Osteocyte (in vitro differentiated cells): ENCODE data around the gene TSFM. TPM values are rescaled to one million over a fixed set of nuclear protein-coding genes. Genes with fewer than 3 reads are reported as not detected.

ENCODE experiments used
- DNase-seq: peaks from one replicate; pipeline ENCODE4 v3.0.0; 2021; ENCODE audit warnings: mixed read lengths; ENCODE audit not compliant: unreplicated experiment; ENCODE audit errors: extremely low spot score
- H3K27ac Mint-ChIP-seq: one replicate; pipeline ENCODE4 v1.8.0; 2021; ENCODE audit warnings: mild to moderate bottlenecking, mixed read lengths; ENCODE audit not compliant: unreplicated experiment
- H3K27me3 Mint-ChIP-seq: one replicate; pipeline ENCODE4 v1.8.0; 2021; ENCODE audit warnings: mixed read lengths; ENCODE audit not compliant: unreplicated experiment
- H3K36me3 Mint-ChIP-seq: one replicate; pipeline ENCODE4 v1.8.0; 2021; ENCODE audit warnings: mixed read lengths; ENCODE audit not compliant: unreplicated experiment
- H3K4me1 Mint-ChIP-seq: one replicate; pipeline ENCODE4 v1.8.0; 2021; ENCODE audit warnings: mixed read lengths; ENCODE audit not compliant: unreplicated experiment
- H3K4me3 Mint-ChIP-seq: one replicate; pipeline ENCODE4 v1.8.0; 2021; ENCODE audit warnings: mild to moderate bottlenecking, moderate library complexity, mixed read lengths; ENCODE audit not compliant: unreplicated experiment
- H3K9me3 Mint-ChIP-seq: one replicate; pipeline ENCODE4 v1.8.0; 2021; ENCODE audit warnings: mixed read lengths; ENCODE audit not compliant: unreplicated experiment
- total RNA-seq: library from RNA; stranded (reverse); gene quantifications from 2 replicates; pipeline ENCODE4 v1.2.1, GENCODE V29; 2021
- TF ChIP-seq, protein P1 (sequence below): fragments of 200-600 bp; sonication (generic); IDR thresholded peaks from 2 replicates; pipeline ENCODE4 v1.5.0; 2021; ENCODE audit warnings: antibody characterized with exemption, mild to moderate bottlenecking, moderate library complexity

Gene TSFM
- total RNA-seq, 1 donor from 2014 or later = 28.5 TPM

DNA sequence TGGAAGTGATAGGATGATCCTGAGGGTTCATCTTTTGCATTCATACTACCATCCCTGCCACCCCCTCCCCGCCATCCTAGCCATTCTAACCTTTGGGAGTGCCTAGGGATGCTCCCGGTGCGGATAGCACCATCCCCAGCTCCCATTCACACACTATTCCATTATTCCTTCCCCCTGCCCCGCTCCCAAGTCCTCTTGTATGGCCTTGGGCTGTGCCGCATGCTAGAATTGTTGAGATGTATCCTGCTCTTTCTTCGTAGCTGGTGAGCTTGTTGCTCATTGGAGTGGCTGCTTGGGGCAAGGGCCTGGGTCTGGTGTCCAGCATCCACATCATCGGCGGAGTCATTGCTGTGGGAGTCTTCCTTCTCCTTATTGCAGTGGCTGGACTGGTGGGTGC lies 37.1 kb upstream of the TSFM start:
- no peak for DNase-seq
- peak overlapping the region; percentile 97 for H3K4me3 Mint-ChIP-seq
- no peaks in the 10 kb centered on the region for H3K9me3 Mint-ChIP-seq

DNA sequence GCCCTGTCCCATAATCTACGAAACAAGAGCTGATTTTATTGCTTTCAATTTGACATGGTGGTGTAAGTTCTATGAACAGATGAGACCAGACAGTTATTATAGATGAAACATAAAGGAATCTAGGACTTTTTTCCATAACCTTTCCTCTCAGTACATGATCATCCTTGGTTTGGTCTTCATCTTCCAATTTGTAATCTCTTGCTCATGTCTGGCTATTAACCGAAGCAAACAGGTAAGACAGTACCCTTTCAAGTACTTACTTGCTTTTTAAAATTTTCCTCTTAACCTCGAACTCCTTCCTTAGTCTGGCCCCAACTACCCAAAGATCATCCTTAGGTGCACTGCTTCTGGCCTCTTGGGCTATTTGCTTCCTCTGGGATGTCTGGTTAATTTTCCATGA lies 36.6 kb upstream of the TSFM start:
- peaks cover 28% of the 10 kb centered on the region for H3K36me3 Mint-ChIP-seq
- H3K4me1 Mint-ChIP-seq = peaks cover 24% of the 10 kb centered on the region
- TF ChIP-seq, protein P1, sequence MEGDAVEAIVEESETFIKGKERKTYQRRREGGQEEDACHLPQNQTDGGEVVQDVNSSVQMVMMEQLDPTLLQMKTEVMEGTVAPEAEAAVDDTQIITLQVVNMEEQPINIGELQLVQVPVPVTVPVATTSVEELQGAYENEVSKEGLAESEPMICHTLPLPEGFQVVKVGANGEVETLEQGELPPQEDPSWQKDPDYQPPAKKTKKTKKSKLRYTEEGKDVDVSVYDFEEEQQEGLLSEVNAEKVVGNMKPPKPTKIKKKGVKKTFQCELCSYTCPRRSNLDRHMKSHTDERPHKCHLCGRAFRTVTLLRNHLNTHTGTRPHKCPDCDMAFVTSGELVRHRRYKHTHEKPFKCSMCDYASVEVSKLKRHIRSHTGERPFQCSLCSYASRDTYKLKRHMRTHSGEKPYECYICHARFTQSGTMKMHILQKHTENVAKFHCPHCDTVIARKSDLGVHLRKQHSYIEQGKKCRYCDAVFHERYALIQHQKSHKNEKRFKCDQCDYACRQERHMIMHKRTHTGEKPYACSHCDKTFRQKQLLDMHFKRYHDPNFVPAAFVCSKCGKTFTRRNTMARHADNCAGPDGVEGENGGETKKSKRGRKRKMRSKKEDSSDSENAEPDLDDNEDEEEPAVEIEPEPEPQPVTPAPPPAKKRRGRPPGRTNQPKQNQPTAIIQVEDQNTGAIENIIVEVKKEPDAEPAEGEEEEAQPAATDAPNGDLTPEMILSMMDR = no peak
- no peak for DNase-seq
- H3K9me3 Mint-ChIP-seq = no peaks in the 10 kb centered on the region
- H3K4me3 Mint-ChIP-seq = peak overlapping the region; percentile 97
- peaks cover 15% of the 10 kb centered on the region for H3K27me3 Mint-ChIP-seq
- peak overlapping the region; percentile 100 for H3K27ac Mint-ChIP-seq

More for the DNA sequence above, 37.1 kb upstream of the TSFM start:
- peaks cover 25% of the 10 kb centered on the region for H3K36me3 Mint-ChIP-seq
- peak overlapping the region; percentile 100 for H3K27ac Mint-ChIP-seq
- H3K27me3 Mint-ChIP-seq = peaks cover 20% of the 10 kb centered on the region
- peaks cover 19% of the 10 kb centered on the region for H3K4me1 Mint-ChIP-seq
- TF ChIP-seq, protein P1 = no peak

DNA sequence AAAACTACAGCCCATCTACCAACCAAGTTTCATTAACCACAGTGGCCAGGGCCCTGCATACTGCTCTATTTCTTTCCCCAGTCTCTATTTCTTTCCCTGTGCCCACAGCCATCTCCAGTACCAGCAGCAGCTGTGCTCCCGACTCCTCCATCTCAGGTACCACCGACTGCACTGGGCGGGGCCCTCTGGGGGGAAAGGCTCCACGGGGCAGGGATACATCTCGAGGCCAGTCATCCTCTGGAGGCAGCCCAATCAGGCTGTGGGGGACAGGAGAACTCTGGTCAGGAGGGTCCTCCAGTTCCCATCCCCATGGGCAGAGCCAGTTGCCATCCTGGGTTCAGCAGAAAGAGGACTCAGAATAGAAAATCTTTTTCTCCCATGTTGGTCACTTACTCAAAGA lies 33.5 kb upstream of the TSFM start:
- peaks cover 38% of the 10 kb centered on the region for H3K4me1 Mint-ChIP-seq
- H3K27me3 Mint-ChIP-seq = no peaks in the 10 kb centered on the region
- H3K36me3 Mint-ChIP-seq = peaks cover 30% of the 10 kb centered on the region
- H3K27ac Mint-ChIP-seq = no peak overlapping the region
- TF ChIP-seq, protein P1 = no peak
- DNase-seq = no peak
- no peaks in the 10 kb centered on the region for H3K9me3 Mint-ChIP-seq
- no peak overlapping the region for H3K4me3 Mint-ChIP-seq

DNA sequence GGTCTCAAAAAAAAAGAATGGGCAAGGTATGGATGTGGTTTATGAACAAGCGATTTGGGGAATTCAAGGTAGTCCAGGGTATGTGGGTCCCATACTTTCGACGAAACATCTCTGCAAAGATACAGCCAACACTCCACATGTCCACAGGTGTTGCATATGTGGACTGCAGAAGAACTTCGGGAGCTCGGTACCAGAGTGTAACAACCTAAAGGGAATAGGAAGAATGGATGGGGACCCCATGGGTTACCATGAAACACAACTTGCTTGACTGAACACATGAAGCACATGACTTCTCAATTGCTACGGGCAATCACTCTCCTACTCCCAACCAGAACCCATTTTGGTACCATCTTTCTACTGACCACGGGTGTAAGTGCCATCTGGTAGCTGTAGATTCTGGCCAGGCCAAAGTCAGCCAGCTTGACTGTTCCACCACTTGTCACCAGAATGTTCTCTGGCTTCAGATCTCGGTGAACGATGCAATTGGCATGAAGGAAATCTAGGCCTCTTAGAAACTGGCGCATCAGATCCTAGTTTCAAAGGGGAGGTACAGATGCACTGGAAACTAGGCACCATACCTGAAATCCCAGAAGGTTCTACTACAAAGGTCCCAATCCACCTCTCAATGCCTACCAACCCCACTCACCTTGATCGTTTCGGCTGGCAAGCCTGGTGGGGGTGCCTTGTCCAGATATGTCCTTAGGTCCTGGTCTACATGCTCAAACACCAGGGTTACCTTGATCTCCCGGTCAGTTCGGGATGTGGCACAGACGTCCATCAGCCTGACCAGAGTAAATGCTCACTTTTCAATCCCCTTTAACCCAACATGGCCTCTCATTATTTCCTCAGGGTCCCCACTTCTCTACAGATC lies 31.8 kb upstream of the TSFM start:
- TF ChIP-seq, protein P1 = no peak
- Mint-ChIP-seq H3K36me3 (peaks cover 30% of the 10 kb centered on the region), H3K4me1 (peaks cover 37% of the 10 kb centered on the region), H3K27me3 (no peaks in the 10 kb centered on the region), H3K27ac (peak overlapping the region; percentile 93), H3K4me3 (peak overlapping the region; percentile 94), H3K9me3 (no peaks in the 10 kb centered on the region)
- no peak for DNase-seq

DNA sequence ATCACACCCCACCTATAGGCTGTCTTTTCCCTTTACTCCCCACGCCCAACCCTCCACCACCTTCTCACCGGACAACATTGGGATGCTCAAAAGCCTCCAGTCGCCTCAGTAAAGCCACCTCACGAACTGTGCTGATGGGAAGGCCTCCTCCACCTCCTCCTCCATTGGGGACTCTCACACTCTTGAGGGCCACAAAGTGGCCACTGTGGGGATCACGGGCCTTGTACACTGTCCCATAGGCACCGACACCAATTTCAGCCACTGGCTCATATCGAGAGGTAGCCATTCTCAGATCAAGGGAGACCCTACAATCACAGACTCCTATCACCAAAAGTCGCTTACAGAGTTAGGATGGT lies 31.2 kb upstream of the TSFM start:
- Mint-ChIP-seq H3K4me3 (peak overlapping the region; percentile 94), H3K9me3 (no peaks in the 10 kb centered on the region), H3K27ac (peak overlapping the region; percentile 93), H3K27me3 (no peaks in the 10 kb centered on the region), H3K36me3 (peaks cover 27% of the 10 kb centered on the region), H3K4me1 (peaks cover 35% of the 10 kb centered on the region)
- DNase-seq = no peak
- TF ChIP-seq, protein P1 = no peak
